HL-60 (cell line): Measurements from ENCODE around the gene ISG20L2.

Experiments used
- DNase-seq, 2 experiments: peaks; one replicate each; pipeline ENCODE4 v3.0.0-alpha.2; 2010 to 2020; ENCODE audit warnings: low read depth in 1 of 2, low spot score in 1 of 2
- H3K27ac ChIP-seq: fragments of 250-450 bp; sonication (Bioruptor Pico); replicated peaks from 2 replicates; pipeline ENCODE4 v1.5.1; 2020; ENCODE audit warnings: mild to moderate bottlenecking, moderate library complexity
- H3K27me3 ChIP-seq: fragments of 250-450 bp; sonication (Bioruptor Pico); 2 replicates; pipeline ENCODE4 v1.5.1; 2021; ENCODE audit warnings: mild to moderate bottlenecking, moderate library complexity; ENCODE audit not compliant: insufficient read depth, poor library complexity, severe bottlenecking
- H3K4me3 ChIP-seq: replicated peaks from 2 replicates; pipeline ENCODE4 v1.5.1; 2011; ENCODE audit warnings: mild to moderate bottlenecking, control low read depth, low read length; ENCODE audit not compliant: insufficient read depth
- CTCF ChIP-seq: IDR thresholded peaks from one replicate; pipeline ENCODE4 v1.5.1; 2011; ENCODE audit warnings: low read length, control low read depth, inconsistent platforms; ENCODE audit not compliant: insufficient read depth
- GABPA ChIP-seq: IDR thresholded peaks from 2 replicates; pipeline ENCODE4 v1.6.1; 2012; ENCODE audit warnings: low read depth
- POLR2AphosphoS5 ChIP-seq: IDR thresholded peaks from 2 replicates; pipeline ENCODE4 v1.6.1; 2012; ENCODE audit warnings: low read depth
- REST ChIP-seq: IDR thresholded peaks from 2 replicates; pipeline ENCODE4 v1.6.1; 2012; ENCODE audit warnings: low read depth; ENCODE audit not compliant: insufficient replicate concordance
- SPI1 ChIP-seq: IDR thresholded peaks from 2 replicates; pipeline ENCODE4 v1.6.1; 2012; ENCODE audit warnings: low read depth, mild to moderate bottlenecking, borderline replicate concordance

The ISG20L2 gene

GRCh38 chr1:156738916-156739315 lies 10.3 kb upstream of the ISG20L2 start:
- TF ChIP-seq GABPA (no peak), POLR2AphosphoS5 (no peak), REST (no peak), CTCF (no peak), SPI1 (no peak)
- H3K27ac ChIP-seq = no peak overlapping the region
- DNase-seq = no peak
- H3K4me3 ChIP-seq = no peak overlapping the region
- H3K27me3 ChIP-seq = no peaks in the 10 kb centered on the region

GRCh38 chr1:156738407-156738806 lies 9.8 kb upstream of the ISG20L2 start:
- no peak overlapping the region for H3K27ac ChIP-seq
- no peak for TF ChIP-seq POLR2AphosphoS5
- TF ChIP-seq CTCF = no peak
- TF ChIP-seq GABPA = no peak
- no peak for TF ChIP-seq SPI1
- TF ChIP-seq REST = no peak
- H3K4me3 ChIP-seq = no peak overlapping the region
- no peaks in the 10 kb centered on the region for H3K27me3 ChIP-seq
- DNase-seq = no peak

GRCh38 chr1:156733989-156734584 lies 5.5 kb upstream of the ISG20L2 start:
- Histone ChIP-seq H3K27ac (no peak overlapping the region), H3K4me3 (no peak overlapping the region), H3K27me3 (no peaks in the 10 kb centered on the region)
- no peak for DNase-seq
- TF ChIP-seq CTCF (no peak), POLR2AphosphoS5 (no peak; the same call in 1 of the 2 replicates), REST (no peak), GABPA (no peak), SPI1 (no peak)
